Panc1 (cell line): ENCODE data around the gene METTL9.

Experiments
- CTCF ChIP-seq: fragments of 450-650 bp; IDR thresholded peaks from 2 replicates; pipeline ENCODE4 v1.5.1; 2017; ENCODE audit warnings: mild to moderate bottlenecking
- POLR2AphosphoS5 ChIP-seq: IDR thresholded peaks from 2 replicates; pipeline ENCODE4 v1.6.1; 2012; ENCODE audit warnings: mild to moderate bottlenecking, low read depth, low read length, moderate library complexity
- REST ChIP-seq, 2 experiments: IDR thresholded peaks; 2 replicates each; pipeline ENCODE4 v1.6.1; 2011 to 2012; ENCODE audit warnings: low read depth in 2 of 2, control low read depth in 1 of 2, low read length in 1 of 2, mild to moderate bottlenecking in 1 of 2, moderate library complexity in 1 of 2; ENCODE audit not compliant: insufficient read depth in 1 of 2
- SIN3A ChIP-seq: IDR thresholded peaks from 2 replicates; pipeline ENCODE4 v1.6.1; 2012; ENCODE audit warnings: low read depth, mild to moderate bottlenecking, low read length, moderate library complexity, borderline replicate concordance; ENCODE audit not compliant: insufficient read depth

- TF ChIP-seq SIN3A (no peak), CTCF (no peak), POLR2AphosphoS5 (no peak), REST (IDR thresholded peaks at IDR 0.05; ENCODE audit: insufficient read depth in 1 of 2, low read depth in 2 of 2, low read length in 1 of 2) (no peak)
These were observed 11.4 kb downstream of the METTL9 start for GRCh38 chr16:21610766-21611165.
